Breast epithelium (tissue), 4 donors: ENCODE data around the gene PIK3R6. TPM values are rescaled to one million over a fixed set of nuclear protein-coding genes. Genes with fewer than 3 reads are reported as not detected.

Experiments
- DNase-seq, 2 donors: peaks; one replicate each; pipeline ENCODE4 v3.0.0-alpha.2; 2019; ENCODE audit warnings: low spot score in 2 of 2
- H3K27ac ChIP-seq, 2 donors: fragments of 200-600 bp; sonication (generic) in 1 of 2; one replicate each; pipeline ENCODE4 v1.5.1; 2016 to 2019; ENCODE audit warnings: mild to moderate bottlenecking in 1 of 2
- H3K27me3 ChIP-seq, 2 donors: fragments of 200-600 bp; sonication (generic) in 1 of 2; one replicate each; pipeline versions ENCODE4 v1.5.1 to v1.6.0; 2017 to 2019; ENCODE audit warnings: control low read depth in 1 of 2, mild to moderate bottlenecking in 1 of 2
- H3K36me3 ChIP-seq: fragments of 200-600 bp; one replicate; pipeline ENCODE4 v1.5.1; 2019
- H3K4me1 ChIP-seq, 2 donors: fragments of 200-600 bp; sonication (generic); one replicate each; pipeline ENCODE4 v1.5.1; 2016 to 2019; ENCODE audit warnings: control low read depth in 1 of 2
- H3K4me3 ChIP-seq, 3 donors: fragments of 200-600 bp; sonication (generic); 1 replicate in 2 of 3; 2 replicates in 1 of 3; pipeline ENCODE4 v1.5.1; 2016 to 2019; ENCODE audit warnings: mild to moderate bottlenecking in 3 of 3, moderate library complexity in 2 of 3
- H3K9me3 ChIP-seq, 2 donors: fragments of 200-600 bp; sonication (generic) in 1 of 2; one replicate each; pipeline ENCODE4 v1.5.1; 2016 to 2019; ENCODE audit warnings: control low read depth in 1 of 2
- POLR2A ChIP-seq: fragments of 450-650 bp; IDR thresholded peaks from one replicate; pipeline ENCODE4 v1.6.1; 2016; ENCODE audit warnings: antibody characterized with exemption, mild to moderate bottlenecking, moderate library complexity
- POLR2AphosphoS5 ChIP-seq, 3 donors: sonication (generic); formaldehyde crosslinking; IDR thresholded peaks; one replicate each; pipeline ENCODE4 v1.6.1; 2017; ENCODE audit warnings: antibody characterized with exemption in 3 of 3
- intact Hi-C: fragments of 100-400 bp; cut with DNase I; formaldehyde crosslinking; loops from one replicate; pipeline ENCODE4 v1.15.1; 2023; ENCODE audit warnings: low total_unique reads
- total RNA-seq, 3 donors: library from RNA; depleted of rRNA; stranded (reverse); fragments of >200 nt; gene quantifications; one replicate each; pipeline ENCODE4 v1.1.0, GENCODE V29; 2016
- TF ChIP-seq, protein P1 (sequence below), 3 donors: fragments of 450-650 bp; IDR thresholded peaks; one replicate each; pipeline ENCODE4 v1.5.1; 2016 to 2017; ENCODE audit warnings: antibody characterized with exemption in 3 of 3, mild to moderate bottlenecking in 3 of 3, moderate library complexity in 3 of 3

The PIK3R6 gene
- total RNA-seq, 3 donors from 2014 or later = under 0.01 to 2.9 (median 2.5) TPM

- Histone ChIP-seq H3K27me3 (peaks cover 0 to 7% of the 10 kb centered on the region in 2 donors), H3K4me1 (no peaks in the 10 kb centered on the region), H3K4me3 (no peak overlapping the region), H3K27ac (no peak overlapping the region), H3K36me3 (no peaks in the 10 kb centered on the region), H3K9me3 (no peaks in the 10 kb centered on the region)
- TF ChIP-seq POLR2AphosphoS5 (IDR thresholded peaks at IDR 0.05) (no peak), POLR2A (no peak)
- TF ChIP-seq, protein P1, sequence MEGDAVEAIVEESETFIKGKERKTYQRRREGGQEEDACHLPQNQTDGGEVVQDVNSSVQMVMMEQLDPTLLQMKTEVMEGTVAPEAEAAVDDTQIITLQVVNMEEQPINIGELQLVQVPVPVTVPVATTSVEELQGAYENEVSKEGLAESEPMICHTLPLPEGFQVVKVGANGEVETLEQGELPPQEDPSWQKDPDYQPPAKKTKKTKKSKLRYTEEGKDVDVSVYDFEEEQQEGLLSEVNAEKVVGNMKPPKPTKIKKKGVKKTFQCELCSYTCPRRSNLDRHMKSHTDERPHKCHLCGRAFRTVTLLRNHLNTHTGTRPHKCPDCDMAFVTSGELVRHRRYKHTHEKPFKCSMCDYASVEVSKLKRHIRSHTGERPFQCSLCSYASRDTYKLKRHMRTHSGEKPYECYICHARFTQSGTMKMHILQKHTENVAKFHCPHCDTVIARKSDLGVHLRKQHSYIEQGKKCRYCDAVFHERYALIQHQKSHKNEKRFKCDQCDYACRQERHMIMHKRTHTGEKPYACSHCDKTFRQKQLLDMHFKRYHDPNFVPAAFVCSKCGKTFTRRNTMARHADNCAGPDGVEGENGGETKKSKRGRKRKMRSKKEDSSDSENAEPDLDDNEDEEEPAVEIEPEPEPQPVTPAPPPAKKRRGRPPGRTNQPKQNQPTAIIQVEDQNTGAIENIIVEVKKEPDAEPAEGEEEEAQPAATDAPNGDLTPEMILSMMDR (IDR thresholded peaks at IDR 0.05) = no peak
- intact Hi-C loops = no loop called here
- DNase-seq = no peak
Measured at GRCh38 chr17:8870406-8871040, 3.0 kb upstream of the PIK3R6 start.

- intact Hi-C loops = no loop called here
- H3K27me3 ChIP-seq = peaks cover 0 to 7% of the 10 kb centered on the region in 2 donors
- no peak overlapping the region for H3K27ac ChIP-seq
- H3K4me3 ChIP-seq = no peak overlapping the region
- no peaks in the 10 kb centered on the region for H3K4me1 ChIP-seq
- no peak for TF ChIP-seq POLR2A
- TF ChIP-seq, protein P1 (IDR thresholded peaks at IDR 0.05) = no peak
- TF ChIP-seq POLR2AphosphoS5 (IDR thresholded peaks at IDR 0.05) = no peak
- H3K9me3 ChIP-seq = no peaks in the 10 kb centered on the region
- H3K36me3 ChIP-seq = no peaks in the 10 kb centered on the region
- no peak for DNase-seq
Measured at GRCh38 chr17:8869114-8869815, 1.8 kb upstream of the PIK3R6 start.

DNA sequence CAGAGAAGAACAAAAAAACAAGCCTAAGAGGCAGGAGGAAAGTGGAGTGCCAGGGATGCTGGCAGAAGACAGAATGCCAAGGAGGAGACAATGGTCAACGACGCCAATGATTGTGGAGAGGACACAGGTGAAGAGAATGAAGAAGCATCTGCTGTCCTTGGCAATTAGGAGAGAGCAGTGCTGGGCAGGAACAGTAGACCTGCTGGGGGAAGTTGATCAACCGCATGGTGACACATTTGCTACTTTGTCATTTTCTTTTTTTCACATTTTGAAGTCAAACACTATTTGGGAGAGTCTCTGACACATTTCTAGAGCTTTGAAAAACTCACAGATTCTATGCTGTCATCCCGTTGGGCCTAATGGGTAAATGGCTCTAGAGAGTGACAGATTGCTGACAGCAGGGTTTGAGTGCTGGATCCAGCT lies 1.1 kb upstream of the PIK3R6 start:
- Histone ChIP-seq H3K4me3 (no peak overlapping the region), H3K4me1 (no peaks in the 10 kb centered on the region), H3K9me3 (no peaks in the 10 kb centered on the region), H3K27ac (no peak overlapping the region), H3K36me3 (no peaks in the 10 kb centered on the region), H3K27me3 (peaks cover 0 to 2% of the 10 kb centered on the region in 2 donors)
- intact Hi-C loops = no loop called here
- no peak for DNase-seq
- TF ChIP-seq, protein P1 (IDR thresholded peaks at IDR 0.05) = no peak
- TF ChIP-seq POLR2AphosphoS5 (IDR thresholded peaks at IDR 0.05) (no peak), POLR2A (no peak)

DNA sequence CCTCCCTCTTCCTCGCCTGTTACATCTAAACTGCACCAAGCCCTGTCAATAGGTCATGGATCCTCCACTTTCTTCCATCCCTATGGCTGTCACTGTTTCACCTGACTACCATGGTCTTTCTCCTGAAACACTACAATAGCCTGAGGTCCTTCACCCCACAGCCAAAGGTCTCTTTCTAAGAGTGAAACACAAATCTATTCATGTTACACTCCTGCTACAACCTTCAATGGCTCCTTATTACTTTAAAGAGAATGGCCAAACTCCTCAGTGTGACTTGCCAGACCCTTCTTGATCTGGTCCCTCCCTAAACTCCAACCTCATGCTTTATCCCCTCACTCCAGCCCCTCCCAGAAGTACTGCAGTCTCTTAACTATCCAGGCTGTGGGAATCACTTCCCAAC lies 618 bp upstream of the PIK3R6 start:
- no peak for DNase-seq
- H3K9me3 ChIP-seq = no peaks in the 10 kb centered on the region
- no peaks in the 10 kb centered on the region for H3K4me1 ChIP-seq
- intact Hi-C loops = no loop called here
- TF ChIP-seq POLR2AphosphoS5 (IDR thresholded peaks at IDR 0.05) = no peak
- no peak for TF ChIP-seq POLR2A
- TF ChIP-seq, protein P1 (IDR thresholded peaks at IDR 0.05) = no peak
- no peaks in the 10 kb centered on the region for H3K27me3 ChIP-seq
- H3K36me3 ChIP-seq = no peaks in the 10 kb centered on the region
- no peak overlapping the region for H3K27ac ChIP-seq
- no peak overlapping the region for H3K4me3 ChIP-seq

- no peak for DNase-seq
- Histone ChIP-seq H3K9me3 (no peaks in the 10 kb centered on the region), H3K27ac (no peak overlapping the region), H3K4me3 (no peak overlapping the region), H3K27me3 (no peaks in the 10 kb centered on the region), H3K4me1 (no peaks in the 10 kb centered on the region), H3K36me3 (no peaks in the 10 kb centered on the region)
- TF ChIP-seq POLR2AphosphoS5 (IDR thresholded peaks at IDR 0.05) = no peak
- TF ChIP-seq, protein P1 (IDR thresholded peaks at IDR 0.05) = no peak
- no peak for TF ChIP-seq POLR2A
- intact Hi-C loops = no loop called here
Measured at GRCh38 chr17:8865811-8866210, 1.7 kb downstream of the PIK3R6 start.
